ENCODE results near the gene FBXL12.
"Not testable (repeated sequence)": the region's sequence is repeated elsewhere in the genome, so short reads cannot be mapped to it uniquely, and the experiment has no call there.

FBXL12 gene, protein sequence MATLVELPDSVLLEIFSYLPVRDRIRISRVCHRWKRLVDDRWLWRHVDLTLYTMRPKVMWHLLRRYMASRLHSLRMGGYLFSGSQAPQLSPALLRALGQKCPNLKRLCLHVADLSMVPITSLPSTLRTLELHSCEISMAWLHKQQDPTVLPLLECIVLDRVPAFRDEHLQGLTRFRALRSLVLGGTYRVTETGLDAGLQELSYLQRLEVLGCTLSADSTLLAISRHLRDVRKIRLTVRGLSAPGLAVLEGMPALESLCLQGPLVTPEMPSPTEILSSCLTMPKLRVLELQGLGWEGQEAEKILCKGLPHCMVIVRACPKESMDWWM

DNA sequence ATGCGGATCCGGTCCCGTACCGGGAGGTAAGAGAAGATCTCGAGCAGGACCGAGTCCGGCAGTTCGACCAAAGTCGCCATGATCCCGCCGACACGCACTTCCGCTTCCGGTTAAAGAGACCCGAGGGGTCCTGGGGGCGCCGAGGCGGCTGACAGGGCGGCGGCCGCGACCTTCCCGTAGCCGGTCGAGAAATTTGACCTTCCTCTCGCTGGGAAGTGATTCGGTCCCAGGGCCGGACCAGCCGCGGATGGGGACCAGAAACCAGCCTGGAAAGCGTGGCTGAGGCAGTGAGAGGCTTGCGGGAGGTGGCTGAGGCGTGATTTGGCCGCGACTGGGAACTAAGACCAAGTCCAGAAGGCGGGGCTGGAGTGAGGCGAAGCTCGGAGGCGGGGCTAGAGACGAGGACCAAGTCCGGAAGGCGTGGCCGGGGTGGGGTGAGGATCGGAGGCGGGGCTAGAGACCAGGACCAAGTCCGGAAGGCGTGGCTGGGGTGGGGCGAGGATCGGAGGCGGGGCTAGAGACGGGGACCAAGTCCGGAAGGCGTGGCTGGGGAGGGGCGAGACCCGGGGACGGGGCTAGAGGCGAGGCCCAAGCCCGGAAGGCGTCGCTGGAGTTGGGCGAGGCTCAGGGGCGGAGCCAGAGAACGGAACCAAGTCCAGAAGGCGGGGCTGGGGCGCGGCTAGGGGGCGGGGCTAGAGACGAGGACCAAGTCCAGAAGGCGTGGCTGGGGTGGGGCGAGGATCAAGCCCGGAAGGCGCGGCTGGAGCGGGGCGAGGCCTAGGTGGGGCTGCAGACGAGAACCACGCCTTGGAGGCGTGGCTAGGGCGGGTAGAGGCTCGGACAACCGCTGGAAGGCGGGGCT, at the start of gene FBXL12:
FBXL12 (minus strand) TSS at position 346 of the 862 bp plus-strand sequence; CDS start at position 80, 266 bp downstream.
- peak; percentile 98 for DNase-seq

- DNase-seq, result no peak
These were observed 47.0 kb upstream of the FBXL12 start for GRCh38 chr19:9865732-9866501.

- no peak for DNase-seq
These were observed 44.9 kb upstream of the FBXL12 start for GRCh38 chr19:9863759-9864158.

DNA sequence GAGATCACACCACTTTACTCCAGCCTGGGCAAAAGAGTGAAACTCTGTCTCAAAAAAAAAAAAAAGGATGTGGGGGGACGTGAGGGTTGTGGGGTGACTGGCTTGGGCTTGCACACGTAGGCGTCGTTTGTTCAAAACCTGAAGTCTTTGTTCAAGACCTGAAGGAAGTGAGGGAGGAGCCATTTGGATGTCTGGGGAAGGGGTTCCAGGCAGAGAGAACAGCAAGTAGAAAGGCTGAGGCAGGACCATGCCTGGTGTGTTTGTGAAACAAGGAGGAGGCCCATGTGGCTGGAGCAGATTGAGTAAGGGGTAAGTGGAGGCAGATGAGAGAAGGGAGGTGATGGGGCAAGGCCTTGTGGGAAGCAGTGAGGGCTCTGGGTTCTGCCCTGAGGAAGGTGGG, 44.1 kb upstream of the FBXL12 start:
- no peak for DNase-seq

DNA sequence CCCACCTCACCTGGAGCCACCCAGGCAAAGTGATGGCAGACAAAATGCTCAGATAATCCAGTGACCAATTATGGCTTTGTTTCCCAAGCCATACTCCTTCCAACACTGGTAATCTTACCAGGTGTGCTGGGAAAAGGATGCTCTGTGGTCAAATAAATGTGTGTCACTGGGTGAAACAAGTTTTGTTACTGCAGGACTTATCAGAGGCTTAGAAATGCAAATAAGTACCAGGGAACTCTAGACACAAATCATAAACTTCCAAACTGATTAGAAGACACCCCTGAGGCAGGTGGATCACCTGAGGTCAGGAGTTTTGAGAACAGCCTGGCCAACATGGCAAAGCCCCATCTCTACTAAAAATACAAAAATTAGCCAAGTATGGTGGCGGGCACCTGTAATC, 42.6 kb upstream of the FBXL12 start:
- no peak for DNase-seq

DNA sequence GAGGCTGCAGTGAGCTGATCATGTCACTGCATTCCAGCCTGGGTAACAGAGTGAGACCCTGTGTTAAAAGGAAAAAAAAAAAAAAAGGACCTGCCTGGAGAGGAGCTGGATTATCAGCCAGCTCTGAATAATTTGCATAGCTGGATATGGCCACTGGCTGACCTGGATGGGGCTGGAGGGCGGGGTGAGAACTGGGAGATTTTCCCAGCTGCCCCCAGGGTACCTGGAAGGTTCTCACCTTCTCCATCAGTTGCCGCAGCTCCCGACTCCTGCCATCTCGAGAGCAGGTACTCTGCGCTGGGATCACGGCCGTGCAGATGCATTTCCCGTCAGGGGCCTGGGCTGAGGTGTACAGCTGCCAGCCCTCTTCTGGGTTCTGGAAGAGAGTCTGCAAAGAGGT, 41.5 kb upstream of the FBXL12 start:
- no peak for DNase-seq

- DNase-seq, result no peak
These were observed 39.9 kb upstream of the FBXL12 start for GRCh38 chr19:9858766-9859165.

DNA sequence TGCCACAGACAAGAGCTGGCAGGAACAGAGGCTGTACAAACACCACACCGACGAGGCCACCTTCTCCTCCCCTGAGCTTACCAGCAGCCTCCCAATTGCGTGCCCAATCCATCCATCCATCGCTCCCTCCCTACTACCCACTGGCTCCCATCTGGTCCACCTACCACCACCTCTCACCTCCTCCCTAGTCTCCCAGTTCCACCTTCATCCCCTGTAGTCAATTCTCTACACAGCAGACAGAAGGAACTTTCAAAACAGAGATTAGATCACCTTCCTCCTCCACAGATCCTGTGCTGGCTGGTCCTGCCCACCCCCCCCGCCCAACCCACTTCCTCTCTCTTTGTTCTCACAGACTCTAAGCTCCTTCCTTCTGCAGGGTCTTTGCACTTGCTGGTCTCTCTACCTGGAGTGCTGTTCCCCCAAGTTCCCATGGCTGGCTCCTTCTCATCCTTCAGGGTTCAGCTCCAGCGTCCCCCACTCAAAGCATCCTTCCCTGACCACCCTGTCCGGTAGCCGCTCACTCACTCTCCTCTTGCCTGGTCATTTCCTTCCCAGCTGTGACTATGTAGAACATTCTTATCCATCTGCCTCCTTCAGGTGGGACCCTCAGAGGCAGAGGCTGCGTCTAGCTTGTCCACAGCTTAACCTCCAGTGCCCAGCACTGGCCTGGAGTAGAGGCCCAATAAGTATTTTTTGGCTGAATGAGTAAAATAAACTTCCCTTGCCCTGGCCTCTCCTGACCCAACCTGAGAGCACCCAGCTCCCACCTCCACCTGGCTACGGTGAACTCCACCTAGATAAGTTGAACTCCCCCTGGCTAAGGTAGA, 39.3 kb upstream of the FBXL12 start:
- DNase-seq, result no peak

DNA sequence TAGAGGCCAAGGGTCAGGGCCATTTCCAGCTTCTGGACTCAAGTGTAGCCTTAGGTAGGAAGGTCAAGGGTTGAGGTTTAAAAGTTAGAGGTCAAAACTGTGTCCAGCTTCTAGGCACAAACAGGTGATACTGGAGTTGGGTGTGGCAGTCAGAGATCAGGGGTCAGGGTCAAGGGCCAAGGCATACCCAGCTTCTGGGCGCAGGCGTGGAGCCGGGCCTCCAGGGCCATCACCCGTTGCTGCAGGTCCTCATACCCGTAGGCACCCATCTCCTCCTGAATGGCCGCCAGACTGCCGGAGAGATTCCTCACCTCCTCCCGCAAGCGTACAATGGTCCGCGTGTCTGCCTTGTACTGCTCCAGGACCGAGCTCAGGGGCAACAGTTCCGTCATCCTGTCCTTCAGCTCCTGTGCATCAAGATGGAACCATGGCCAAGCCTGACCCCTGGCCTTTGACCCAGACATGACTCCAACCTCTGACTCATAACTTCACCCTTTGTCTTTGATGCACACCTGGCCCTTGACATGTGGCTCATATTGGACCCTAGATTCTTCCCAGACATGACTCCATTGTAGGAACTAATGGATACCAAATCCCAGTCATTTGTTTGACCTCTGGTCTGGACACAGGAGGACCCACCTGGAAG, 38.3 kb upstream of the FBXL12 start:
- DNase-seq, result no peak

- DNase-seq, result no peak
These were observed 37.7 kb upstream of the FBXL12 start for GRCh38 chr19:9856609-9857008.

- no peak for DNase-seq
These were observed 35.5 kb upstream of the FBXL12 start for GRCh38 chr19:9854282-9854846.

DNA sequence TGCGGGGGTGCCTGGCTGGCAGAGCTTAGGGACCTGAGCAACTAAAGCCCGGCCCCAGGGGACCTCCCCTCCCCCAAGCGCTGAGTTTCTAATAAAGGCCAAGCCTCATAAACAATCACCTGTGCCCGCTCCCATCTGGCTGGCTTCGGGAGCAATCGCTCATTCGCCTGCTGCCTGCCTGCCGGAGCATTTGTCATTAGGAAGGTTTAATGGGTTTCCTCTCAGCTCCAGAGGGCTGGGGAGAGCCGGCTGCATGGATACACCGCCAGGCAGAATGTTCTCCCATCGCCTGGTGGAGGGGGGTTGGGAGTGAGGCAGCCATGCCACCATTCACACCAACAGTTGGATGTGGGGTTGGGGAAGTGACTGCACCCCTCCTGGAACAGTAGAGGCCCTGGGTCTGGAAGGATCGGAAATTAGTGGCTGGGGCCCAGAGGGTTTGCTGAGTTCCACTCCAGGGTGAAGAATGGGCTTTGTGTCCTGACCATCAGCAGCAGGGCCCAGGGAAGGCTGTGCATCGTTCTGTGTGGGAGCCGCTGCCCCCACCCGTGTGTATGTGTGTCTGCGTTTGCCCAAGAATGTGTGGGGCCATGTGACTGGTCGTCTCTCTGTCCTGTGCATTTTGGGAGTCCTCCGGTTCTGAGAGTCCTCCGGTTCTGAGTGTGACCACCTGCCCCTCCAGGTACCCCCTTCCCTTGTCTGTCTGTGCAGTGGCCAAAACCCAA, 31.5 kb upstream of the FBXL12 start:
- DNase-seq, result no peak

GRCh38 chr19:9849791-9850190, 30.9 kb upstream of the FBXL12 start:
- DNase-seq, result no peak

- DNase-seq, result no peak
These were observed 29.9 kb upstream of the FBXL12 start for GRCh38 chr19:9848762-9849161.

DNA sequence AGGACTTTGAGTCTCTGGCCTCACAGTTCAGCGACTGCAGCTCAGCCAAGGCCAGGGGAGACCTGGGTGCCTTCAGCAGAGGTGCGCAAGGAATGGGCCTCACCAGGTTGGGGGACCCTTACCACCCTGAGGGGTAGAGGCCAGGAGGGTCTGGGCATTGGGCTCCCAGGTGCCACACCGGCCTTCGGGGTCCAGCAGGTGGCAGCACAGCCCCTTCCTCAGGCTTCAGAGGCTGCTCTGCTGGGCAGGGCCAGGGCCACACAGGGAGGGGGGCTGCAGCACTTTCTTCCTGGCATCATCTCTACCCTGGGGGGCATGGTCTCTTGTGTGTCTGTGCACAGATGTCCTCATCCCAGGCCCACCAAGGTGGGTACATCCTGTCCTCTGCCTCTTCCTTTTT, 29.2 kb upstream of the FBXL12 start:
- DNase-seq, result no peak

- peak; percentile 61 for DNase-seq
These were observed 28.3 kb upstream of the FBXL12 start for GRCh38 chr19:9847087-9847671.

GRCh38 chr19:9843626-9844273, 24.9 kb upstream of the FBXL12 start:
- not testable (repeated sequence) for DNase-seq

DNA sequence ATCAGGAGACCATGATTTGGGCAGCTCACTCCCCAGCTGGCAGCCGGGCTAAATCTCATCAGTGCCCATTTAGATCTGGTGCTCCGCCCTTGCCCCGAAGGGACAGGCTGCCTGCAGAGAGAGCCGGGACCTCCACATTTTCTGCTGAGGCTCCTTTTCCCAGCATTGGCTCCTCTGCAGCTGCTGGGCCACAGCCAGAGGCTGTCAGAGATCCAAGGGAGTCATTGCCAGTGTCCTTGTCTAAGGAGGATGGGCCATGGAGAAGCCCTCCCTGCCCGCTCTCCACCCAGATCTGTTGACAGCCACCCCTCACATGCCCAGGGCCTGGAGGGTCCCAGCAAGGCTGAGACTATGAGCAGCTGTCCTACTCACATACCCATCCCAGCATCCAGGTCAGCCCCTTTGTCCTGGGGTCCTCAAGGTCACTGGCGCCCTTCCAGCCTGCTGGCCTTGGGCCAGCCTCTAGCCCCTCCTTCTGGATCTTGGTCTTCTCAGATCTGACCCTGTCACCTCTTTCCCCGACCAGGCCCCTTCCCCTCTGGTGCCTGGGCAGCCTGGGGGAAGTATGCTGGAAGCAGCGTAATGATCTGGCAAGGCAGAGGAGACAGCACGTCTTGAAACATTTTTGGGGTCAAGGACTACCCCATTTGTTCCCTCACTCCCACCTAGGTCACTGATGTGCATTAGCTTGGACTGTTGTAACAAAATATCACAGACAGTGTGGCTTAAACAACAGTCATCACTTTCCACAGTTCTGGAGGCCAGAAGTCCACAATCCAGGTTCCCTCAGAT, 24.2 kb upstream of the FBXL12 start:
- no peak for DNase-seq

GRCh38 chr19:9839415-9839814, 20.5 kb upstream of the FBXL12 start:
- DNase-seq, result no peak

All from hematopoietic multipotent progenitor cell treated with erythropoietin and hydrocortisone succinate and interleukin-3 and kit ligand, for 8 days (in vitro differentiated cells).